ENCODE measurements around the gene DST. TPM values are rescaled to one million over a fixed set of nuclear protein-coding genes. Genes with fewer than 3 reads are reported as not detected.

DST gene
- total RNA-seq, 1 experiment from 2014 or later, result 241 TPM

DNA sequence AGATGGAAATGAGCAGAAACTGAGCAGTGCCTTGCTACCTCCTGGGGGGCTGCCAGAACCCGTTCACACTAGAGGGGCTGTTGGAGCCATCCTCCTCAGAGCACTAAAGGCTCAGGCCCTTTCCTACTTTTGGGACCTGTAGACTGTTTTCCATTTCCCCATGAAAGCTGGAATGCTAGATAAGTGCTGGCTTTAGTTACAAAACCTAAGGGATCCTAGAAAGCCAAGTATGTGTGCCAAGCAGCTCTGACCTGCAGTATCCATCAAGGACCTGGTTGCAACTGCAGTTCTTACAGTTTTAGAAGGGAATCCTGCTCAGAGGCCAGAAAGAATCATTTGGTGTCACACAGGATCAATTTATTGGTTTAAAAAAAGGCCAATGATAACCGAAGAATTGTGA, 218.6 kb downstream of the DST start:
- no peaks in the 10 kb centered on the region for H3K9me2 ChIP-seq (replicated peaks; ENCODE audit: insufficient read depth, low read length)
- H3K36me3 ChIP-seq (ENCODE audit: insufficient read depth, low read length), result no peaks in the 10 kb centered on the region
- no peaks in the 10 kb centered on the region for H3K4me1 ChIP-seq (ENCODE audit: low read length)
- no peak for DNase-seq
- H3K79me2 ChIP-seq (ENCODE audit: low read length), result no peaks in the 10 kb centered on the region
- no peak overlapping the region for H3K4me3 ChIP-seq (ENCODE audit: low read length)
- H3K27me3 ChIP-seq (ENCODE audit: low read length), result no peaks in the 10 kb centered on the region
- H3K9ac ChIP-seq (ENCODE audit: low read length), result no peak overlapping the region
- H3K9me3 ChIP-seq (ENCODE audit: low read length), result no peaks in the 10 kb centered on the region
- H3K27ac ChIP-seq (ENCODE audit: low read length), result no peak overlapping the region
- H4K20me1 ChIP-seq (ENCODE audit: insufficient read depth, low read depth, low read length), result no peaks in the 10 kb centered on the region
- no peak overlapping the region for H3K4me2 ChIP-seq (ENCODE audit: low read depth, low read length, poor library complexity, severe bottlenecking)
- H2AFZ ChIP-seq (ENCODE audit: low read length), result no peak overlapping the region

- Histone ChIP-seq H3K4me2 (ENCODE audit: low read depth, low read length, poor library complexity, severe bottlenecking) (no peak overlapping the region), H3K27me3 (ENCODE audit: low read length) (no peaks in the 10 kb centered on the region), H3K36me3 (ENCODE audit: insufficient read depth, low read length) (no peaks in the 10 kb centered on the region), H3K9ac (ENCODE audit: low read length) (no peak overlapping the region), H3K4me3 (ENCODE audit: low read length) (no peak overlapping the region), H3K4me1 (ENCODE audit: low read length) (no peaks in the 10 kb centered on the region), H3K27ac (ENCODE audit: low read length) (no peak overlapping the region), H2AFZ (ENCODE audit: low read length) (no peak overlapping the region), H3K9me2 (replicated peaks; ENCODE audit: insufficient read depth, low read length) (no peaks in the 10 kb centered on the region), H3K79me2 (ENCODE audit: low read length) (no peaks in the 10 kb centered on the region), H4K20me1 (ENCODE audit: insufficient read depth, low read depth, low read length) (no peaks in the 10 kb centered on the region), H3K9me3 (ENCODE audit: low read length) (no peaks in the 10 kb centered on the region)
- DNase-seq, result no peak
Observed at GRCh38 chr6:56420296-56420695, 222.4 kb downstream of the DST start.

DNA sequence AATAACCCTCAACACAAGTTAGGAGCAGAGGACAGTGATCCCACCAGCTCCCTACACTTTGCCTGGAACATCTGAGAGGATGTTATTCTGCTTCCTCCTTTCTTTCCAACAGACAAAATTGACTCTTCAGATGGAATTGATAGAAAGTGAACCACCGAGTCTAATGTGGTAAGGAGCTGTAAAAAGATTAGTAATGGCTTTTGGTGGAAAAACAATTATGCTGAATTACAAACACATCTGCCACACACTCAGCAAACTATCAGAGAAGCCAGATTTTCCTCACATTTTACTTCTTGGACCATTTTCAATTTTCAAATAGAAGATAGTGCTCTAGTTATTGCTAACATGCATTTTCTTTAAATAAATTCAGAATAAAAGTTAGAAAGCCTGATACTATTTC, 223.5 kb downstream of the DST start:
- Histone ChIP-seq H3K27ac (ENCODE audit: low read length) (no peak overlapping the region), H3K27me3 (ENCODE audit: low read length) (no peaks in the 10 kb centered on the region), H4K20me1 (ENCODE audit: insufficient read depth, low read depth, low read length) (no peaks in the 10 kb centered on the region), H3K9ac (ENCODE audit: low read length) (no peak overlapping the region), H3K4me1 (ENCODE audit: low read length) (no peaks in the 10 kb centered on the region), H3K36me3 (ENCODE audit: insufficient read depth, low read length) (no peaks in the 10 kb centered on the region), H2AFZ (ENCODE audit: low read length) (no peak overlapping the region), H3K9me2 (replicated peaks; ENCODE audit: insufficient read depth, low read length) (no peaks in the 10 kb centered on the region), H3K79me2 (ENCODE audit: low read length) (no peaks in the 10 kb centered on the region), H3K4me3 (ENCODE audit: low read length) (no peak overlapping the region), H3K9me3 (ENCODE audit: low read length) (no peaks in the 10 kb centered on the region), H3K4me2 (ENCODE audit: low read depth, low read length, poor library complexity, severe bottlenecking) (no peak overlapping the region)
- no peak for DNase-seq

DNA sequence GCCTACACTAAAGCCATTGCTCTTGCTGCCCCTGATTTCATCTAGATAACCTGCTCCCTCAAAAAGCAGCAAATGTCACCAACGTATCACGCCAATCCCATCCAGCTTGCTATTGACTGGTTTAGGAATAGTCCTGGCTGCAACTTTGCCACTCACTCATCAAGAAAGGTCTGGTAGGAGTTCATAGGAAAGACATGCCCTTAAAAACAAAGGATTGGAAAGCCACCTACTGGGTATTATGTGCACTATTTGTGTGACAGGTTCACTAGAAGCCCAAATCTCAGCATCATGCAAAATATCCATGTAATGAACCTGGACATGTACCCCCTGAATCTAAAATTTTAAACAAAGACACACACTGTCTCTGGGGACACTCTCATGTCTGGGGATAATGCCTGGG, 224.9 kb downstream of the DST start:
- Histone ChIP-seq H3K27me3 (ENCODE audit: low read length) (no peaks in the 10 kb centered on the region), H4K20me1 (ENCODE audit: insufficient read depth, low read depth, low read length) (no peaks in the 10 kb centered on the region), H3K36me3 (ENCODE audit: insufficient read depth, low read length) (no peaks in the 10 kb centered on the region), H3K4me1 (ENCODE audit: low read length) (no peaks in the 10 kb centered on the region), H3K27ac (ENCODE audit: low read length) (no peak overlapping the region), H3K9ac (ENCODE audit: low read length) (no peak overlapping the region), H3K9me2 (replicated peaks; ENCODE audit: insufficient read depth, low read length) (no peaks in the 10 kb centered on the region), H3K4me2 (ENCODE audit: low read depth, low read length, poor library complexity, severe bottlenecking) (no peak overlapping the region), H3K9me3 (ENCODE audit: low read length) (no peaks in the 10 kb centered on the region), H3K4me3 (ENCODE audit: low read length) (no peak overlapping the region), H3K79me2 (ENCODE audit: low read length) (no peaks in the 10 kb centered on the region), H2AFZ (ENCODE audit: low read length) (no peak overlapping the region)
- no peak for DNase-seq

- Histone ChIP-seq H3K9me2 (replicated peaks; ENCODE audit: insufficient read depth, low read length) (no peaks in the 10 kb centered on the region), H3K4me1 (ENCODE audit: low read length) (no peaks in the 10 kb centered on the region), H3K36me3 (ENCODE audit: insufficient read depth, low read length) (no peaks in the 10 kb centered on the region), H2AFZ (ENCODE audit: low read length) (no peak overlapping the region), H3K9me3 (ENCODE audit: low read length) (no peaks in the 10 kb centered on the region), H4K20me1 (ENCODE audit: insufficient read depth, low read depth, low read length) (no peaks in the 10 kb centered on the region), H3K27me3 (ENCODE audit: low read length) (no peaks in the 10 kb centered on the region), H3K27ac (ENCODE audit: low read length) (no peak overlapping the region), H3K4me2 (ENCODE audit: low read depth, low read length, poor library complexity, severe bottlenecking) (no peak overlapping the region), H3K4me3 (ENCODE audit: low read length) (no peak overlapping the region), H3K79me2 (ENCODE audit: low read length) (no peaks in the 10 kb centered on the region), H3K9ac (ENCODE audit: low read length) (no peak overlapping the region)
- DNase-seq, result no peak
Observed at GRCh38 chr6:56416247-56416646, 226.4 kb downstream of the DST start.

DNA sequence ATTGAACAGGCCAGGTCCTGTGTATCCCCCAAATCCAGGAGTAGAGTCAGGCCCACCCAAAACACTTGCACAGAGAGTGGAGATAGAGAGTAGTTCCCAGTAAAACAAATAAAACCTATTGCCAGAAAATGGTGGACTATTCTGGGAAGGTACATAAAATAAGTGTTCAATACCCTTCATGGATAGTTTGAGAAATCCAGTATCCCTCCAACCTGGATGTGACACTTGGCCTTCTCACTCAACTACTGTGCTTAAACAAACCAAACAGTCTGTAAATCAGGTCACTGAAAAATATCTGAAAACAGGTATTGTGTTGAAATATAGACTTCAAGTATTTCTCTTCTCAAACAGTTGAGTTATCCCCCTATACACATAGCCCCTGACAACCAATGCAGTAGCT, 233.7 kb downstream of the DST start:
- peaks cover 14% of the 10 kb centered on the region for H3K4me1 ChIP-seq (ENCODE audit: low read length)
- H3K27ac ChIP-seq (ENCODE audit: low read length), result no peak overlapping the region
- H3K9me2 ChIP-seq (replicated peaks; ENCODE audit: insufficient read depth, low read length), result no peaks in the 10 kb centered on the region; the same call in 1 of the 2 replicates
- no peaks in the 10 kb centered on the region for H3K79me2 ChIP-seq (ENCODE audit: low read length)
- H3K4me2 ChIP-seq (ENCODE audit: low read depth, low read length, poor library complexity, severe bottlenecking), result no peak overlapping the region
- no peaks in the 10 kb centered on the region for H3K9me3 ChIP-seq (ENCODE audit: low read length)
- no peaks in the 10 kb centered on the region for H4K20me1 ChIP-seq (ENCODE audit: insufficient read depth, low read depth, low read length)
- H3K9ac ChIP-seq (ENCODE audit: low read length), result no peak overlapping the region
- H3K27me3 ChIP-seq (ENCODE audit: low read length), result no peaks in the 10 kb centered on the region
- no peak overlapping the region for H3K4me3 ChIP-seq (ENCODE audit: low read length)
- DNase-seq, result no peak
- H2AFZ ChIP-seq (ENCODE audit: low read length), result no peak overlapping the region
- no peaks in the 10 kb centered on the region for H3K36me3 ChIP-seq (ENCODE audit: insufficient read depth, low read length)

Measured in Karpas-422 (cell line).